HEK293 (cell line): ENCODE measurements around the gene CMTM5.

ENCODE experiments used
- CTCF ChIA-PET: fragments of 350-600 bp; formaldehyde crosslinking; extraction: SDS; loops from one replicate; lab custom pipeline; 2021; ENCODE audit warnings: antibody characterized with exemption; lab: Yijun Ruan, JAX
- POLR2A ChIA-PET: fragments of 300-600 bp; formaldehyde crosslinking; extraction: SDS; loops from one replicate; lab custom pipeline; 2020; ENCODE audit warnings: antibody characterized with exemption, inconsistent platforms; lab: Yijun Ruan, JAX
- H3K27ac ChIP-seq: fragments of 200-500 bp; sonication (Bioruptor generic); 2 replicates; pipeline ENCODE4 v1.5.1; 2014; ENCODE audit warnings: low read depth, low read length, control low read depth, inconsistent platforms; ENCODE audit errors: extremely low read depth
- H3K36me3 ChIP-seq, 2 experiments: fragments of 200-500 bp in 1 of 2; sonication (Bioruptor generic) in 1 of 2; 1 replicate in 1 of 2; 2 replicates in 1 of 2; pipeline ENCODE4 v1.5.1; 2014 to 2017; ENCODE audit warnings: inconsistent platforms in 2 of 2, low read length in 2 of 2; ENCODE audit not compliant: control insufficient read depth in 2 of 2, insufficient read depth in 1 of 2
- H3K4me1 ChIP-seq: fragments of 200-500 bp; sonication (Bioruptor generic); 2 replicates; pipeline ENCODE4 v1.5.1; 2014; ENCODE audit warnings: mild to moderate bottlenecking, low read length, inconsistent platforms; ENCODE audit not compliant: control insufficient read depth, insufficient read depth
- H3K4me3 ChIP-seq: 2 replicates; pipeline ENCODE4 v1.5.1; 2011; ENCODE audit warnings: low read depth, mild to moderate bottlenecking, control low read depth, low read length, moderate library complexity
- H3K9me3 ChIP-seq: fragments of 200-500 bp; sonication (Bioruptor generic); 2 replicates; pipeline ENCODE4 v1.5.1; 2014; ENCODE audit warnings: low read depth, low read length, inconsistent platforms; ENCODE audit not compliant: control insufficient read depth, insufficient read depth
- HOXC10 ChIP-seq: sonication (generic); formaldehyde crosslinking; IDR thresholded peaks from 2 replicates; pipeline ENCODE4 v1.8.1; 2023; ENCODE audit warnings: mild to moderate bottlenecking, missing genetic modification reagents
- ZNF146 ChIP-seq: fragments of 450-650 bp; formaldehyde crosslinking; IDR thresholded peaks from 2 replicates; pipeline ENCODE4 v1.5.1; 2016; ENCODE audit warnings: missing biosample characterization, missing genetic modification characterization
- ZNF16 ChIP-seq: fragments of 450-650 bp; formaldehyde crosslinking; IDR thresholded peaks from 2 replicates; pipeline ENCODE4 v1.5.1; 2016; ENCODE audit warnings: low read depth, missing biosample characterization, missing genetic modification characterization
- ZNF184 ChIP-seq: fragments of 450-650 bp; IDR thresholded peaks from 2 replicates; pipeline ENCODE4 v1.5.1; 2018; ENCODE audit warnings: missing biosample characterization, mild to moderate bottlenecking, missing genetic modification characterization
- ZNF266 ChIP-seq: fragments of 450-650 bp; formaldehyde crosslinking; IDR thresholded peaks from 2 replicates; pipeline ENCODE4 v1.5.1; 2016; ENCODE audit warnings: missing biosample characterization, missing genetic modification characterization, low read depth
- ZNF280D ChIP-seq: fragments of 450-650 bp; formaldehyde crosslinking; IDR thresholded peaks from 2 replicates; pipeline ENCODE4 v1.5.1; 2016; ENCODE audit warnings: missing biosample characterization, missing genetic modification characterization
- ZNF404 ChIP-seq: fragments of 450-650 bp; formaldehyde crosslinking; IDR thresholded peaks from 2 replicates; pipeline ENCODE4 v1.5.1; 2017; ENCODE audit warnings: missing biosample characterization, missing genetic modification characterization
- ZNF518A ChIP-seq: fragments of 450-650 bp; formaldehyde crosslinking; conservative IDR thresholded peaks from 2 replicates; pipeline ENCODE4 v1.5.1; 2016; ENCODE audit warnings: low read depth, missing biosample characterization, missing genetic modification characterization
- ZNF530 ChIP-seq: fragments of 450-650 bp; formaldehyde crosslinking; IDR thresholded peaks from 2 replicates; pipeline ENCODE4 v1.5.1; 2016; ENCODE audit warnings: low read depth, missing biosample characterization, missing genetic modification characterization
- ZNF658 ChIP-seq: fragments of 450-650 bp; formaldehyde crosslinking; IDR thresholded peaks from 2 replicates; pipeline ENCODE4; 2016; ENCODE audit warnings: missing biosample characterization, missing genetic modification characterization
- ZNF76 ChIP-seq: fragments of 450-650 bp; formaldehyde crosslinking; IDR thresholded peaks from 2 replicates; pipeline ENCODE4; 2016; ENCODE audit warnings: low read depth, missing biosample characterization, missing genetic modification characterization, borderline replicate concordance
- ZNF785 ChIP-seq: fragments of 450-650 bp; formaldehyde crosslinking; IDR thresholded peaks from 2 replicates; pipeline ENCODE4 v1.5.1; 2016; ENCODE audit warnings: missing biosample characterization, missing genetic modification characterization
- TF ChIP-seq, protein P1 (sequence below): fragments of 450-650 bp; formaldehyde crosslinking; IDR thresholded peaks from 2 replicates; pipeline ENCODE4 v1.5.1; 2016; ENCODE audit warnings: missing biosample characterization, missing genetic modification characterization
- TF ChIP-seq, protein P2 (sequence below): fragments of 450-650 bp; formaldehyde crosslinking; IDR thresholded peaks from 2 replicates; pipeline ENCODE4; 2016; ENCODE audit warnings: missing biosample characterization, missing genetic modification characterization
- TF ChIP-seq, protein P3 (sequence below): fragments of 450-650 bp; formaldehyde crosslinking; IDR thresholded peaks from 2 replicates; pipeline ENCODE4 v1.5.1; 2016; ENCODE audit warnings: missing biosample characterization, missing genetic modification characterization

Gene CMTM5

DNA sequence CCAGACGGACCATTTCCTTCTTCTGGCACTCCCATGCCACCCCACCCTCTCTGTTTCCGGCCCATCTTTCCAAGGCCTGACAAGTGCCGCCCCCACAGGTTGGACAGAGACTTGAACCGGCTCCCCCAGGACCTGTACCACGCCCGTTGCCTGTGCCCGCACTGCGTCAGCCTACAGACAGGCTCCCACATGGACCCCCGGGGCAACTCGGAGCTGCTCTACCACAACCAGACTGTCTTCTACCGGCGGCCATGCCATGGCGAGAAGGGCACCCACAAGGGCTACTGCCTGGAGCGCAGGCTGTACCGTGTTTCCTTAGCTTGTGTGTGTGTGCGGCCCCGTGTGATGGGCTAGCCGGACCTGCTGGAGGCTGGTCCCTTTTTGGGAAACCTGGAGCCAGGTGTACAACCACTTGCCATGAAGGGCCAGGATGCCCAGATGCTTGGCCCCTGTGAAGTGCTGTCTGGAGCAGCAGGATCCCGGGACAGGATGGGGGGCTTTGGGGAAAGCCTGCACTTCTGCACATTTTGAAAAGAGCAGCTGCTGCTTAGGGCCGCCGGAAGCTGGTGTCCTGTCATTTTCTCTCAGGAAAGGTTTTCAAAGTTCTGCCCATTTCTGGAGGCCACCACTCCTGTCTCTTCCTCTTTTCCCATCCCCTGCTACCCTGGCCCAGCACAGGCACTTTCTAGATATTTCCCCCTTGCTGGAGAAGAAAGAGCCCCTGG is 1.2 kb upstream of the CMTM5 start:
- no peak for TF ChIP-seq ZNF785 (tag by site-specific recombination)
- no peak for TF ChIP-seq ZNF16 (tag by site-specific recombination)
- TF ChIP-seq, protein P1, sequence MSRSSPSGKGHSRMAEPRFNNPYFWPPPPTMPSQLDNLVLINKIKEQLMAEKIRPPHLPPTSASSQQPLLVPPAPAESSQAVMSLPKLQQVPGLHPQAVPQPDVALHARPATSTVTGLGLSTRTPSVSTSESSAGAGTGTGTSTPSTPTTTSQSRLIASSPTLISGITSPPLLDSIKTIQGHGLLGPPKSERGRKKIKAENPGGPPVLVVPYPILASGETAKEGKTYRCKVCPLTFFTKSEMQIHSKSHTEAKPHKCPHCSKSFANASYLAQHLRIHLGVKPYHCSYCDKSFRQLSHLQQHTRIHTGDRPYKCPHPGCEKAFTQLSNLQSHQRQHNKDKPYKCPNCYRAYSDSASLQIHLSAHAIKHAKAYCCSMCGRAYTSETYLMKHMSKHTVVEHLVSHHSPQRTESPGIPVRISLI, result no peak
- no peak for TF ChIP-seq ZNF146 (tag by site-specific recombination)
- TF ChIP-seq, protein P2, sequence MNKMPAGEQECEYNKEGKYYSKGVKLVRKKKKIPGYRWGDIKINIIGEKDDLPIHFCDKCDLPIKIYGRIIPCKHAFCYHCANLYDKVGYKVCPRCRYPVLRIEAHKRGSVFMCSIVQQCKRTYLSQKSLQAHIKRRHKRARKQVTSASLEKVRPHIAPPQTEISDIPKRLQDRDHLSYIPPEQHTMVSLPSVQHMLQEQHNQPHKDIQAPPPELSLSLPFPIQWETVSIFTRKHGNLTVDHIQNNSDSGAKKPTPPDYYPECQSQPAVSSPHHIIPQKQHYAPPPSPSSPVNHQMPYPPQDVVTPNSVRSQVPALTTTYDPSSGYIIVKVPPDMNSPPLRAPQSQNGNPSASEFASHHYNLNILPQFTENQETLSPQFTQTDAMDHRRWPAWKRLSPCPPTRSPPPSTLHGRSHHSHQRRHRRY, result no peak
- no peak for TF ChIP-seq ZNF530 (tag by site-specific recombination)
- TF ChIP-seq ZNF518A (tag by site-specific recombination), result no peak
- TF ChIP-seq ZNF404, result no peak
- H3K4me1 ChIP-seq, result no peaks in the 10 kb centered on the region
- no peaks in the 10 kb centered on the region for H3K36me3 ChIP-seq
- no peak overlapping the region for H3K27ac ChIP-seq
- no peak overlapping the region for H3K4me3 ChIP-seq
- CTCF ChIA-PET, result interaction anchor here (0.7 to 1.5 kb wide), 3 partner anchors 34 to 255 kb away, joined by 3 to 5 read pairs (median 3); no protein-coding TSS in a partner anchor
- H3K9me3 ChIP-seq, result no peaks in the 10 kb centered on the region
- POLR2A ChIA-PET, result no interaction called here

DNA sequence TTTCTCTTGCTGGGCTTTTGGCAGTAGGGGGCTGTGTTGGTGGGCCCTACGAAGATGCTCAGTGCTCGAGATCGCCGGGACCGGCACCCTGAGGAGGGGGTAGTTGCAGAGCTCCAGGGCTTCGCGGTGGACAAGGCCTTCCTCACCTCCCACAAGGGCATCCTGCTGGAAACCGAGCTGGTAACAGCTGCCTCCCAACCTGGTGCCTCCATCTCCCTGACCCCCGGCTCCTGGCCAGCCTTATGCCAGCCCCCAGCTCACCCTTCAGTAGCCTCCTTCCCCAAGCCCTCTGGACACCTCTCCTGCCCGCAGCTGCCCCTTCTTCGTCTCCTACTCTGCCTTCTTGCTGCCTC is 328 bp downstream of the CMTM5 start:
- no peak for TF ChIP-seq ZNF76
- TF ChIP-seq ZNF266 (tag by site-specific recombination), result no peak
- no peak for TF ChIP-seq ZNF658 (tag by site-specific recombination)
- no peak for TF ChIP-seq ZNF184 (tag by site-specific recombination)
- TF ChIP-seq HOXC10 (CRISPR knock-in tag), result no peak
- TF ChIP-seq, protein P3, sequence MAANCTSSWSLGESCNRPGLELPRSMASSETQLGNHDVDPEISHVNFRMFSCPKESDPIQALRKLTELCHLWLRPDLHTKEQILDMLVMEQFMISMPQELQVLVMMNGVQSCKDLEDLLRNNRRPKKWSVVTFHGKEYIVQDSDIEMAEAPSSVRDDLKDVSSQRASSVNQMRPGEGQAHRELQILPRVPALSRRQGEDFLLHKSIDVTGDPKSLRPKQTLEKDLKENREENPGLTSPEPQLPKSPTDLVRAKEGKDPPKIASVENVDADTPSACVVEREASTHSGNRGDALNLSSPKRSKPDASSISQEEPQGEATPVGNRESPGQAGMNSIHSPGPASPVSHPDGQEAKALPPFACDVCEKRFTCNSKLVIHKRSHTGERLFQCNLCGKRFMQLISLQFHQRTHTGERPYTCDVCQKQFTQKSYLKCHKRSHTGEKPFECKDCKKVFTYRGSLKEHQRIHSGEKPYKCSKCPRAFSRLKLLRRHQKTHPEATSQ (tag by site-specific recombination), result no peak
- TF ChIP-seq ZNF280D (tag by site-specific recombination), result no peak
- ChIA-PET CTCF (interaction anchor here (0.6 to 0.7 kb wide), 3 partner anchors 24 to 49 kb away, joined by 3 to 4 read pairs (median 4); no protein-coding TSS in a partner anchor), POLR2A (no interaction called here)
- no peak overlapping the region for H3K27ac ChIP-seq
- no peaks in the 10 kb centered on the region for H3K9me3 ChIP-seq
- no peaks in the 10 kb centered on the region for H3K4me1 ChIP-seq
- H3K4me3 ChIP-seq, result no peak overlapping the region
- H3K36me3 ChIP-seq, result no peaks in the 10 kb centered on the region
